ENCODE measurements around the gene MAGI3.

DNA sequence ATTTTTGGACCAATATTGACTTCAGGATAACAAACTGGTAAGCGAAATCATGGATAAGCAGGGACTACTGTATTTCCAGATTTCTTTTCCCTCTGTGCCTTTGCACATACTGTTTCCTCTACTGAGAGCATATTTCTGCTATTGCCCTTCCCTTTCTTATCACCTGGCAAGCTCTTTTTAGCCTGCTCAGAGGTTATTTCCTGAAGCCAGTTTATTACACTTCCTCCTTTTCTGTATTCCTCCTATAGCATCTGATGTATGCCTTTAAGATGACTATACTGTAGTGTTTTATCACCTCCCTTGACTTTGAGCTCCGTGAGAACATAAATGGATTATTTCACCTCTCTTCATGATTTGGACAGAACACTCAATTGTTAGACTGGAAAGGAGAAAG lies 49.0 kb downstream of the MAGI3 start:
- TF ChIP-seq EZH2 (IDR thresholded peaks at IDR 0.05; ENCODE audit: borderline replicate concordance, insufficient read depth, low read length, poor library complexity, severe bottlenecking) (no peak), RAD21 (conservative IDR thresholded peaks at IDR 0.05) (no peak), SMC3 (conservative IDR thresholded peaks at IDR 0.05; ENCODE audit: poor library complexity) (no peak), REST (IDR thresholded peaks at IDR 0.05; ENCODE audit: borderline replicate concordance) (no peak), POLR2AphosphoS5 (IDR thresholded peaks at IDR 0.05) (no peak), TAF1 (IDR thresholded peaks at IDR 0.05; ENCODE audit: low read depth) (no peak)
- TF ChIP-seq, protein P1, sequence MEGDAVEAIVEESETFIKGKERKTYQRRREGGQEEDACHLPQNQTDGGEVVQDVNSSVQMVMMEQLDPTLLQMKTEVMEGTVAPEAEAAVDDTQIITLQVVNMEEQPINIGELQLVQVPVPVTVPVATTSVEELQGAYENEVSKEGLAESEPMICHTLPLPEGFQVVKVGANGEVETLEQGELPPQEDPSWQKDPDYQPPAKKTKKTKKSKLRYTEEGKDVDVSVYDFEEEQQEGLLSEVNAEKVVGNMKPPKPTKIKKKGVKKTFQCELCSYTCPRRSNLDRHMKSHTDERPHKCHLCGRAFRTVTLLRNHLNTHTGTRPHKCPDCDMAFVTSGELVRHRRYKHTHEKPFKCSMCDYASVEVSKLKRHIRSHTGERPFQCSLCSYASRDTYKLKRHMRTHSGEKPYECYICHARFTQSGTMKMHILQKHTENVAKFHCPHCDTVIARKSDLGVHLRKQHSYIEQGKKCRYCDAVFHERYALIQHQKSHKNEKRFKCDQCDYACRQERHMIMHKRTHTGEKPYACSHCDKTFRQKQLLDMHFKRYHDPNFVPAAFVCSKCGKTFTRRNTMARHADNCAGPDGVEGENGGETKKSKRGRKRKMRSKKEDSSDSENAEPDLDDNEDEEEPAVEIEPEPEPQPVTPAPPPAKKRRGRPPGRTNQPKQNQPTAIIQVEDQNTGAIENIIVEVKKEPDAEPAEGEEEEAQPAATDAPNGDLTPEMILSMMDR (IDR thresholded peaks at IDR 0.05; ENCODE audit: poor library complexity, severe bottlenecking), result no peak

Data from neural cell (in vitro differentiated cells).